Measurements from ENCODE around the gene DIDO1. TPM values are rescaled to one million over a fixed set of nuclear protein-coding genes. Genes with fewer than 3 reads are reported as not detected.

Gene DIDO1
- total and polyA plus RNA-seq, 2 of the 13 experiments (the other 11 are each of a cell fraction or from before 2014, with no cell fraction given) = 75.0 to 75.1 TPM

DNA sequence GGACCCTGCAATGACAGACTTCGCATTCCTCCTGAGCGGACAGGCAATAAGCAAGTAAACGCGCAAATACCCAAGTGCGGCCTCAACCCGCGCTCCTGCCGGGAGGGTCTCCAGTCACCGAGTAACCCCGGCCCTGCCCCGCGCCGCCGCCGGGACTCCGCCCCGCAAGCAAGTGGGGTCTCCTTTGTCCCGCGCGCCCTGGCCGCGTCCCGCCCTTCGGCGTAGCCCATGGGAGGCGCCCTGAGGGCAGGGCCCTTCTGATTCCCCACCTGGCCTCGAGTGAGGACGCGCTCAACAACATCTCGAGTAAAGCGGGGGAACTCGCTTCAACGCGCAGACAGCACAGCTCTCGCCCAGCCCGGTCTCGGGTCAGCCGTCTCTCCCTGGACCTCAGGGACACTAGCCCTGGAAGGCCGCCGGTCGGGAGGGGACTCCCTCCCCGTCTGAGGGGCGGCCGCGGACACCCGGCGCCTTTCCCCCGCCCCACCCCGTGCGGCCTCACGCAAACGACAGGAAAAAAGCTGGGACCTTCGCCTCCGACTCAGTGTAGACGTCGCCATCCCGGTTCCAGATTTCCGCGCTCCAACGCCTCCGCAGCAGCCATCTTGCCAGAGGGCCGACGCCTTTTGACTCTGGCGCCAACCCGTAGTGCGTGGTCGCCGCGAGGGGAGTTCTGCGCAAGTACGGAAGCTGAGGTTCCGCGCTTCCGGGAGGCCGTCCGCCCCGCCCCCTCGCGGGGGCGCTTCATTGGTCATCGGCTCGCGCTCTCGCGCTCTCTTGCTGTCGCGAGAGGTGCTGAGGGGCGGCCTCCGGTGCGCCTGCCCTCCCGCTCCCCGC lies 11.2 kb upstream of the DIDO1 start (continued):
- TF ChIP-seq ZNF724P (CRISPR knock-in tag; IDR thresholded peaks at IDR 0.05; ENCODE audit: borderline replicate concordance) (peak; percentile 93), ZNF383 (CRISPR knock-in tag; IDR thresholded peaks at IDR 0.05; ENCODE audit: borderline replicate concordance) (peak; percentile 71; the same call in 1 of the 2 replicates), IRF2 (CRISPR knock-in tag; IDR thresholded peaks at IDR 0.05) (peak; percentile 97), WIZ (CRISPR knock-in tag; IDR thresholded peaks at IDR 0.05) (peak; percentile 97), IRX3 (CRISPR knock-in tag; IDR thresholded peaks at IDR 0.05; ENCODE audit: borderline replicate concordance, low read depth) (peak; percentile 96), ZNF616 (CRISPR knock-in tag; IDR thresholded peaks at IDR 0.05; ENCODE audit: low read depth) (0 out of 2 replicates have a peak, but pooled peaks have one; percentile 82), ZFP37 (CRISPR knock-in tag; IDR thresholded peaks at IDR 0.05; ENCODE audit: borderline replicate concordance) (peak; percentile 90), ZNF230 (CRISPR knock-in tag; IDR thresholded peaks at IDR 0.05) (peak; percentile 99), ZNF33A (CRISPR knock-in tag; IDR thresholded peaks at IDR 0.05; ENCODE audit: borderline replicate concordance) (0 out of 2 replicates have a peak, but pooled peaks have one; percentile 55), NFKB2 (CRISPR knock-in tag; IDR thresholded peaks at IDR 0.05; ENCODE audit: borderline replicate concordance) (peak; percentile 96; the same call in 1 of the 2 replicates)
- TF ChIP-seq, protein P1, sequence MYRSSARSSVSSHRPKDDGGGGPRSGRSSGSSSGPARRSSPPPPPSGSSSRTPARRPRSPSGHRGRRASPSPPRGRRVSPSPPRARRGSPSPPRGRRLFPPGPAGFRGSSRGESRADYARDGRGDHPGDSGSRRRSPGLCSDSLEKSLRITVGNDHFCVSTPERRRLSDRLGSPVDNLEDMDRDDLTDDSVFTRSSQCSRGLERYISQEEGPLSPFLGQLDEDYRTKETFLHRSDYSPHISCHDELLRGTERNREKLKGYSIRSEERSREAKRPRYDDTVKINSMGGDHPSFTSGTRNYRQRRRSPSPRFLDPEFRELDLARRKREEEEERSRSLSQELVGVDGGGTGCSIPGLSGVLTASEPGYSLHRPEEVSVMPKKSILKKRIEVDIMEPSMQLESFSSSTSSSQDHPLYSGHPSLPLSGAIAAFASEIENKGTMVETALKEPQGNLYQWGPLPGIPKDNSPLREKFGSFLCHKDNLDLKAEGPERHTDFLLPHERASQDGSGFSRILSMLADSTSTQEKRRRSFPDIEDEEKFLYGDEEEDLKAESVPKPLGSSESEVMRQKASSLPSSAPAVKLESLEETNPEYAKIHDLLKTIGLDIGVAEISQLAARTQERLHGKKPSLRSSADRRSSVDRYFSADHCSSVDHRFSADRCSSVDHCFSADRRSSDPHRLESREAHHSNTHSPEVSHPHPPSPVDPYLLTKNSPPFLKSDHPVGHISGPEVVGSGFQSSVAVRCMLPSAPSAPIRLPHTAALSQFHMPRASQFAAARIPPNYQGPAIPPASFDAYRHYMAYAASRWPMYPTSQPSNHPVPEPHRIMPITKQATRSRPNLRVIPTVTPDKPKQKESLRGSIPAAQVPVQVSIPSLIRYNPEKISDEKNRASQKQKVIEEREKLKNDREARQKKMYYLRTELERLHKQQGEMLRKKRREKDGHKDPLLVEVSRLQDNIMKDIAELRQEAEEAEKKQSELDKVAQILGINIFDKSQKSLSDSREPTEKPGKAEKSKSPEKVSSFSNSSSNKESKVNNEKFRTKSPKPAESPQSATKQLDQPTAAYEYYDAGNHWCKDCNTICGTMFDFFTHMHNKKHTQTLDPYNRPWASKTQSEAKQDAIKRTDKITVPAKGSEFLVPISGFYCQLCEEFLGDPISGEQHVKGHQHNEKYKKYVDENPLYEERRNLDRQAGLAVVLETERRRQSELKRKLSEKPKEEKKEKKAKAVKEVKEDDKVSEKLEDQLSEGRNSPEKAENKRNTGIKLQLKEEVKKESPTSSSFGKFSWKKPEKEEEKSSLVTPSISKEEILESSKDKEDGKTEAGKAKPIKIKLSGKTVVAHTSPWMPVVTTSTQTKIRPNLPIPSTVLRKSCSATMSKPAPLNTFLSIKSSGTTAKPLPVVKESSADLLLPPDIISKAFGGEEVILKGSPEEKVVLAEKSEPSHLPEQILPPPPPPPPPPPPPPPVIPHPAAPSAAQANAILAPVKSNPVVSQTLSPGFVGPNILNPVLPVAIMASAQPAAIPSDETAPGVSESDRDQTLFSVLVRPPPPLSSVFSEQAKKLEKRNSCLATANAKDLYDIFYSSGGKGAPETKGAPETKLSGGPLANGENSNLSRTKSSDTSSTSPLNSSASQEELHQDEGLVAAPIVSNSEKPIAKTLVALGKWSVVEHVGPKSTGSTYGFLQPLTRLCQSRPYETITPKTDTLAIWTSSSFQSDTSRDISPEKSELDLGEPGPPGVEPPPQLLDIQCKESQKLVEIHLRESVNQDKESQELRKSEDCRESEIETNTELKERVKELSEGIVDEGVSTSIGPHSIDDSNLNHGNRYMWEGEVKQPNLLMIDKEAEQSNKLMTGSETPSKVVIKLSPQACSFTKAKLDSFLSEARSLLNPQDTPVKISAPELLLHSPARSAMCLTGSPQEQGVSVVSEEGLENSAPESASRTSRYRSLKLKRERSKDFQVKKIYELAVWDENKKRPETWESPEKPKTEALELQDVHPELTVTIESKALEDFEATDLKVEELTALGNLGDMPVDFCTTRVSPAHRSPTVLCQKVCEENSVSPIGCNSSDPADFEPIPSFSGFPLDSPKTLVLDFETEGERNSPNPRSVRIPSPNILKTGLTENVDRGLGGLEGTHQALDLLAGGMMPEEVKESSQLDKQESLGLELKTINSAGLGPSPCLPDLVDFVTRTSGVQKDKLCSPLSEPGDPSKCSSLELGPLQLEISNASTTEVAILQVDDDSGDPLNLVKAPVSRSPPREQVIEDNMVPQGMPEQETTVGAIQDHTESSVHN (CRISPR knock-in tag; IDR thresholded peaks at IDR 0.05) = peak; percentile 86
- TF ChIP-seq, protein P2, sequence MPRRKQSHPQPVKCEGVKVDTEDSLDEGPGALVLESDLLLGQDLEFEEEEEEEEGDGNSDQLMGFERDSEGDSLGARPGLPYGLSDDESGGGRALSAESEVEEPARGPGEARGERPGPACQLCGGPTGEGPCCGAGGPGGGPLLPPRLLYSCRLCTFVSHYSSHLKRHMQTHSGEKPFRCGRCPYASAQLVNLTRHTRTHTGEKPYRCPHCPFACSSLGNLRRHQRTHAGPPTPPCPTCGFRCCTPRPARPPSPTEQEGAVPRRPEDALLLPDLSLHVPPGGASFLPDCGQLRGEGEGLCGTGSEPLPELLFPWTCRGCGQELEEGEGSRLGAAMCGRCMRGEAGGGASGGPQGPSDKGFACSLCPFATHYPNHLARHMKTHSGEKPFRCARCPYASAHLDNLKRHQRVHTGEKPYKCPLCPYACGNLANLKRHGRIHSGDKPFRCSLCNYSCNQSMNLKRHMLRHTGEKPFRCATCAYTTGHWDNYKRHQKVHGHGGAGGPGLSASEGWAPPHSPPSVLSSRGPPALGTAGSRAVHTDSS (CRISPR knock-in tag; conservative IDR thresholded peaks at IDR 0.05) = peak; percentile 89
- TF ChIP-seq, protein P3, sequence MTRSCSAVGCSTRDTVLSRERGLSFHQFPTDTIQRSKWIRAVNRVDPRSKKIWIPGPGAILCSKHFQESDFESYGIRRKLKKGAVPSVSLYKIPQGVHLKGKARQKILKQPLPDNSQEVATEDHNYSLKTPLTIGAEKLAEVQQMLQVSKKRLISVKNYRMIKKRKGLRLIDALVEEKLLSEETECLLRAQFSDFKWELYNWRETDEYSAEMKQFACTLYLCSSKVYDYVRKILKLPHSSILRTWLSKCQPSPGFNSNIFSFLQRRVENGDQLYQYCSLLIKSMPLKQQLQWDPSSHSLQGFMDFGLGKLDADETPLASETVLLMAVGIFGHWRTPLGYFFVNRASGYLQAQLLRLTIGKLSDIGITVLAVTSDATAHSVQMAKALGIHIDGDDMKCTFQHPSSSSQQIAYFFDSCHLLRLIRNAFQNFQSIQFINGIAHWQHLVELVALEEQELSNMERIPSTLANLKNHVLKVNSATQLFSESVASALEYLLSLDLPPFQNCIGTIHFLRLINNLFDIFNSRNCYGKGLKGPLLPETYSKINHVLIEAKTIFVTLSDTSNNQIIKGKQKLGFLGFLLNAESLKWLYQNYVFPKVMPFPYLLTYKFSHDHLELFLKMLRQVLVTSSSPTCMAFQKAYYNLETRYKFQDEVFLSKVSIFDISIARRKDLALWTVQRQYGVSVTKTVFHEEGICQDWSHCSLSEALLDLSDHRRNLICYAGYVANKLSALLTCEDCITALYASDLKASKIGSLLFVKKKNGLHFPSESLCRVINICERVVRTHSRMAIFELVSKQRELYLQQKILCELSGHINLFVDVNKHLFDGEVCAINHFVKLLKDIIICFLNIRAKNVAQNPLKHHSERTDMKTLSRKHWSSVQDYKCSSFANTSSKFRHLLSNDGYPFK (CRISPR knock-in tag; IDR thresholded peaks at IDR 0.05; ENCODE audit: borderline replicate concordance) = peak; percentile 94

Data from HepG2 (cell line).